ENCODE measurements around the gene TGM2.

The TGM2 gene

DNA sequence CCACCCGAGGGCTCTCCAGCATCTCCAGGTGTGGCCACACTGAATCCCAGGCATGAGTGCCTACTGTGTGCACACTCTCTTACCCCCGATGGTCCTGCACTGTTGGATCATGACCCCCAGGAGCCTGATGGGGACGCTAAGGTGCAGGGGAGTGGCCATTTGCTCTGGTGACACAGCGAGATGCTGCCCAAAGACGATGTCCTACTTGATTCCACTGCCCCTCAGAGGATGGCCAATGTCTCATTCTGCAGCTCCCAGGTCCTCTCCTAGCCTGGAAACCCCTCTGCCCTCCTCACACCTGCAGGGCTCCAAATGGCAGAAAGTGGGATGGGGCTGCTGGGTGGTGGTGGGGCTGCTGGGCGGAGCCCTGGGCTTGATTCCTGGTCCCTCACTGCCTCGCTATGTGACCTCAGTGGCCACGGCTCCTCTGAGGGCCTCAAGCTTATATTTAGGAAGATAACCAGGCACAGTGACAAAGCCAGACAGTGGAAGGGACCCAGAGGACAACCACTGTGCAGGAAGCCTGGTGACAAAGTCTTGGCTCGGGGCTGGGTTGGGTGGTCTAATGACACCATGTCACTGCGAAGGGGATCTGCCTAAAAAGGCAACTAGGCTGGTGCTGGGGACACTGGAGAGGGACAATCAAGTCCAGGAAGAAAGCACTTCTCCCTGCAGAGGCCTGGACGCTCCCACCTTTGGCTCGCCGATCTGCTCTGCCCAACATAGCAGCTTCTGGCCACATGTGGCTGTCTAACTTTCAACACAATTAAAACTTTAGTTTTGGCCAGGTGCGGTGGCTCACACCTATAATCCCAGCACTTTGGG, 28.4 kb downstream of the TGM2 start:
- TF ChIP-seq, protein P1, sequence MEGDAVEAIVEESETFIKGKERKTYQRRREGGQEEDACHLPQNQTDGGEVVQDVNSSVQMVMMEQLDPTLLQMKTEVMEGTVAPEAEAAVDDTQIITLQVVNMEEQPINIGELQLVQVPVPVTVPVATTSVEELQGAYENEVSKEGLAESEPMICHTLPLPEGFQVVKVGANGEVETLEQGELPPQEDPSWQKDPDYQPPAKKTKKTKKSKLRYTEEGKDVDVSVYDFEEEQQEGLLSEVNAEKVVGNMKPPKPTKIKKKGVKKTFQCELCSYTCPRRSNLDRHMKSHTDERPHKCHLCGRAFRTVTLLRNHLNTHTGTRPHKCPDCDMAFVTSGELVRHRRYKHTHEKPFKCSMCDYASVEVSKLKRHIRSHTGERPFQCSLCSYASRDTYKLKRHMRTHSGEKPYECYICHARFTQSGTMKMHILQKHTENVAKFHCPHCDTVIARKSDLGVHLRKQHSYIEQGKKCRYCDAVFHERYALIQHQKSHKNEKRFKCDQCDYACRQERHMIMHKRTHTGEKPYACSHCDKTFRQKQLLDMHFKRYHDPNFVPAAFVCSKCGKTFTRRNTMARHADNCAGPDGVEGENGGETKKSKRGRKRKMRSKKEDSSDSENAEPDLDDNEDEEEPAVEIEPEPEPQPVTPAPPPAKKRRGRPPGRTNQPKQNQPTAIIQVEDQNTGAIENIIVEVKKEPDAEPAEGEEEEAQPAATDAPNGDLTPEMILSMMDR (IDR thresholded peaks at IDR 0.05; ENCODE audit: control insufficient read depth, extremely low read depth, insufficient read depth): no peak
- no peak for DNase-seq (ENCODE audit: low read depth)
- no peak overlapping the region for H3K4me3 ChIP-seq (ENCODE audit: low read depth, low read length)

DNA sequence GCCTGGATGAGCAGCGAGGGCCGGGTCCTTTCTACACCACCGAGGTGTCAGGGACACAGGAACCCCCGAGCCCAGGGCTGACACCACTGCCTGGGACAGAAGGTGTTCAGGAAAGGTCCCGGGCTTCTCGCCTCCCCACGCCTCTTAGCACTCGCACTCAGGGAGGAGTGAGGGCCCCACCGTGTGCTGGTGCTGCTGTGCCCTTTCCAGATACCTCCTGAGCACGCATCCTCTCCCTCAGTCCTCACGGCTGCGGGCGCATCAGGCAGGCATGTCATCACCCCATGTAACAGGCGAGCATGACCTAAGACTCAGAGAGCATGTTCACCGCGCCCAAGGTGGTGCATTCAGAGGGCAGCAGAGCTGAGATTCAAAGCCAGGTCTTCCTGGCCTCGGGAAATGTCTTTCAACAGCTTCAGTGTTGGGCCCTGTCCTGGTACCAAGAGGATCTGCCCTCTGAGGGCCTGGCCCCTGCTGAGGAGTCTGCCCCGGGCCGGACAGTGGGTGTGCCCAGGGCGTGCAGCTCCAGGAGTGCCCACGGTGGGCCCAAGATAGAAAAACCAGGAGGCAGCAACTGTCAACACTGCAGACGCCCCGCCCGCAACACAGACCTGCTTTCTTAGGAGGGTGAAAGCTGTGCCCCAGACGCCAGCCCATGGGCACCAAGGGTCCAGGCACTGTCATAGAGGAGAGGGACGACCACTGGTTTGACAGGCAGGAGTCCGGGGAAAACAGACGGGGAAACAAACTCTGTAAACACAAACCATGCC, 29.2 kb downstream of the TGM2 start:
- TF ChIP-seq, protein P1 (IDR thresholded peaks at IDR 0.05; ENCODE audit: control insufficient read depth, extremely low read depth, insufficient read depth): no peak
- DNase-seq (ENCODE audit: low read depth): no peak
- H3K4me3 ChIP-seq (ENCODE audit: low read depth, low read length): no peak overlapping the region

DNA sequence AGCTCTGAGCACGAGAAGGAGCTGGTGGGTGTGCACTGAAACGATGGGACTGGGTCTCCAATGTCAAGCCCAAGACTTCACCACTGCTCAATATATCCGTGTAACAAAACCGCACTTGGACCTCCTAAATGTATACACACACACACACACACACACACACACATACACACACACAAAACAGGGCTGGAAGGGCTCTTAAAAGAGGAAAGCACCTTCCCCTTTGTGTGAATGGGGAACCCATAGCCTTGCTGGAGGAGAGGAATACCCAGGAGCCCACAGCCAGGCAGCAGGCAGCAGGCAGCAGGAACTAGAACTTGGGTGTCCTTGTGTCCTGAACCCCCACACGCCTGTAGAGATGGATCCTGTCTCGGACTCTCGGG, 29.8 kb downstream of the TGM2 start:
- DNase-seq (ENCODE audit: low read depth): no peak
- TF ChIP-seq, protein P1 (IDR thresholded peaks at IDR 0.05; ENCODE audit: control insufficient read depth, extremely low read depth, insufficient read depth): no peak
- H3K4me3 ChIP-seq (ENCODE audit: low read depth, low read length): no peak overlapping the region

DNA sequence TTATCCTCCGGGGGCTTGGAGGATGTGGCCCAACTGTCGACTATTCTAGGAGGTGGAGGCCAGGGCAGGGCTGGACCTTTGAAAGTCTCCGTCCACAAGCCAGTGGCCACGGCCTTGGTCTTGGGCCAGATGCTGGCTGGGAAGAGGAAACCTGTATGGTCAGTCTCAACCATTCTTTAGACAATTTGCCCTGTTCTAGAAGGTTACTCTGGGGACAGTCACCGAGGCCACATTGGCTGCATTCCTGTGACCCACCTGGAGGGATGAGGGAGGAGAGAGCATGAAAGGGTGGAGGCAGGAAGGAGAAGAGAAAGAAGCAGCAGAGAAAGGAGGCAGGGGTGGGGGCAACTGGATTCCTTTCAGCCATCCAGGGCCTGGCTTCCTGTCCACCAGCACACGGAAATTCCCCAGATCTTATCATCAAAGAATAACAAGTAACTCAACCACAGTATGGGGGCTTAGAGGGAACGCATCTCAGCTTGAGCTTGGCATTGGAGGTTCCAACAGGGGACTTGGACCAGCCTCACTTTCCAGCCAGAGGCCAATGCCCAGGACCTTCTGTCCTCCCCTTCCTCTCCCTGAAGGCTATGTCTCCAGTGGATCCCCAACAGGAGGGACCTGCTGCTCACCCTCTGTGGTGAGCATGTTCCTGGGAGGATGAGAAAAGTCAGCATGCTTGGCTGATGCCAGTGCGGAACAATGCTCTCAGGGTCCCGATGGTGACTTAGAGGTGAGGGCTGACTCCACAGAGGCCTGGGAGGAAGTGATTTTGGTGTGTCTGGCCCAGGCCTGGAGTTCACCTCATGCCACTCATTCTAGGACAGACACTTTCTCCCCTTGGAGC, 30.4 kb downstream of the TGM2 start:
- TF ChIP-seq, protein P1 (IDR thresholded peaks at IDR 0.05; ENCODE audit: control insufficient read depth, extremely low read depth, insufficient read depth): no peak
- H3K4me3 ChIP-seq (ENCODE audit: low read depth, low read length): no peak overlapping the region
- no peak for DNase-seq (ENCODE audit: low read depth)

DNA sequence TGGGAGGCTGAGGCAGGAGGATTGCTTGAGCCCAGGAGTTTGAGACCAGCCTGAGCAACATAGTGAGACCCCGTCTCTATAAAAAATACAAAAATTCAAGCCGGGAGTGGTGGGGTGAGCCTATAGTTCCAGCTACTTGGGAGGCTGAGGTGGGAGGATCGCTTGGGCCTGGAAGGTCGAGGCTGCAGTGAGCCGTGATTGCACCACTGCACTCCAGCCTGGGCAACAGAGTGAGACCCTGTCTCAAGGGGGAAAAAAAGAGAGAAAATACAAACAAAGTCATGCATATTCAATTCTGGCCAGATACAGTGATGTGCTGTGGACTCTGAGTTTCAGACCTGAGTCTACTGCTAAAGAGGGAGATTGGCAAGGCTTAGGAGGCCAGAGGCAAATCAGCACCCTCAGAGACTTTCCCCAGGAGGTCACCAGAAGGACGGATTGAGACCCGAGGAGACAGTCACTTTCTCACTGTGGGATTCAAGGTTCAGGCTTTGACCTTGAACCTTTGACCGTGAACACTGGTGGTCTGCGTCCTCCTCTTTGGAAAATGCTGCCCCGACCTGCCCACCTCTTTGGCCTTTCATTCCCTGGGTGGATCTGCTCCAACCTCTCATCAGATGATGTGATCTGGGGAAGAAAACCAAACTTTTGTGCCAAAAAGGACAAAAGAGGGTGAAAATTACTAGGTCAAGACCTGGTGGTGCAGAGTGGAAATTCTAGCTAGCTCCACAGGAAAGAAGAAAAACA, 31.2 kb downstream of the TGM2 start:
- TF ChIP-seq, protein P1 (IDR thresholded peaks at IDR 0.05; ENCODE audit: control insufficient read depth, extremely low read depth, insufficient read depth): no peak
- H3K4me3 ChIP-seq (ENCODE audit: low read depth, low read length): no peak overlapping the region
- DNase-seq (ENCODE audit: low read depth): no peak

DNA sequence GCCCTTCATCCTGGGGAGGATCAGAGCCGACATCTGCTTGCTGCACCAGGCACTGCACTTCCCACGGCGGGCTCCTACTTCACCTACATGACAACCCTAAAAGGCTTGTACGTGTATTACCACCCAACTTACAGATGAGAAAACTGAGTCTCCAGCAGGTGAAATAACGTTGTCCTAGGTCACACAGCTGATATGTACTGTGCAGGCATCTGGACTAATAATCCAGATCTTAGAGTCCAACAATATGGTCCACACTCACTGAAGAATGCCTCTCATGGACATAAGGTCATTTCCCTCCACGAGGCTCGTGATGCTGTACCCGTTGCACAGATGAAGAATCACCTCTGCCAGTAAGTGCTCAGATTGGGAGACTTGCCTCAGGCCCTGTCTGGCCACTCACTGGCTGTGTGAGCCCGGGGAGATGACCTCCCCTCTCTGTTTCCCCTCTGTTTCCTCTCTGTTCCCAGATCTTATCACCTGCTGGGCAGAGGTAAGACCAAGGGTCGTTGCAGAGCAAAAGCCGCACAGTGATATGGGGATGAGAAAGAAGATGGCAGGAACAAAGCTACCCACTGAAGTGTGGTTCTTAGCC, 32.1 kb downstream of the TGM2 start:
- DNase-seq (ENCODE audit: low read depth): no peak
- TF ChIP-seq, protein P1 (IDR thresholded peaks at IDR 0.05; ENCODE audit: control insufficient read depth, extremely low read depth, insufficient read depth): no peak

More for the DNA sequence above, 32.1 kb downstream of the TGM2 start:
- no peak overlapping the region for H3K4me3 ChIP-seq (ENCODE audit: low read depth, low read length)

All from LNCaP clone FGC (cell line).